Stimulated activated CD4-positive, alpha-beta T cell treated with anti-CD3 and anti-CD28 coated beads, Interleukin-12 subunit alpha, Interleukin-12 subunit beta, amount 100 ng/mL, for 4 hours (primary cell): ENCODE data around the gene PTCD2.
A peak's percentile ranks its signal among the peaks of the same experiment; 100 is the strongest.
"Not testable (repeated sequence)": the region's sequence is repeated elsewhere in the genome, so short reads cannot be mapped to it uniquely, and the experiment has no call there.

ENCODE experiments used
- DNase-seq: peaks from one replicate; pipeline ENCODE4 v3.0.0-alpha.2; 2020

PTCD2 gene

GRCh38 chr5:72298136-72298535 is 22.0 kb upstream of the PTCD2 start:
- DNase-seq = not testable (repeated sequence)

DNA sequence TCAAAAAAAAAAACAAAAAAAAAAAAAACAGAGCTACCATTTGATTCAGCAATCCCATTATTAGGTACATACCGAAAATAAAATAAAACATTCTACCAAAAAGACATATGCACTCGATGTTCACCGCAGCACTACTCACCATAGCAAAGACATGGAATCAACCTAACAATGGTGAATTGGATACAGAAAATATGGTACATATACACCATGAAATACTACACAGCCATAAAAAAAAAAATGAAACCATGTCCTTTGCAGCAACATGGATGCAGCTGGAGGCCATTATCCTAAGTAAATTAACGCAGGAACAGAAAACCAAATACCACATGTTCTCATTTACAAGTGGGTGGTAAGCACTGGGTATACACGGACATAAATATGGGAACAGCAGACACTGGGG is 21.5 kb upstream of the PTCD2 start:
- no peak for DNase-seq

- DNase-seq = no peak
Measured at GRCh38 chr5:72300590-72301339, 19.4 kb upstream of the PTCD2 start.

DNA sequence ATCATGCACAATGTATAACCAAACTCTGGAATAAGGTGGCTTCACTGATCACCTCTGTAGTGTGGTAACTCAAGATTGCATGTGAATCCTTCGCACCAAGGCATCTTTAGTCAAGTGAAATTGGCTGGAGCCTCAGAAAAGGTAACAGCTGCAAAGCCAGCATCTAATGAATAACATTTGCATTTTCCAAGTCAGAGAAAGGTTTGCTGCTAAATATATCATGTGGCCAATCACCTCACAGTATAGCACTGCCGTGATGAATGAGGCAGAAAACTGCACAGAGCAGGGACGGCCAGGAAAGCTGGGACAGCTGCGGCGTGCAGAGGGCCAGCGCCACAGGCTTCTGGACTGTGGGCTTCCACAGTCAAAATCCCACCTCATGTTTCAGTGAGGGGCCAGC is 18.6 kb upstream of the PTCD2 start:
- no peak for DNase-seq

GRCh38 chr5:72302171-72302570 is 18.0 kb upstream of the PTCD2 start:
- no peak for DNase-seq

DNA sequence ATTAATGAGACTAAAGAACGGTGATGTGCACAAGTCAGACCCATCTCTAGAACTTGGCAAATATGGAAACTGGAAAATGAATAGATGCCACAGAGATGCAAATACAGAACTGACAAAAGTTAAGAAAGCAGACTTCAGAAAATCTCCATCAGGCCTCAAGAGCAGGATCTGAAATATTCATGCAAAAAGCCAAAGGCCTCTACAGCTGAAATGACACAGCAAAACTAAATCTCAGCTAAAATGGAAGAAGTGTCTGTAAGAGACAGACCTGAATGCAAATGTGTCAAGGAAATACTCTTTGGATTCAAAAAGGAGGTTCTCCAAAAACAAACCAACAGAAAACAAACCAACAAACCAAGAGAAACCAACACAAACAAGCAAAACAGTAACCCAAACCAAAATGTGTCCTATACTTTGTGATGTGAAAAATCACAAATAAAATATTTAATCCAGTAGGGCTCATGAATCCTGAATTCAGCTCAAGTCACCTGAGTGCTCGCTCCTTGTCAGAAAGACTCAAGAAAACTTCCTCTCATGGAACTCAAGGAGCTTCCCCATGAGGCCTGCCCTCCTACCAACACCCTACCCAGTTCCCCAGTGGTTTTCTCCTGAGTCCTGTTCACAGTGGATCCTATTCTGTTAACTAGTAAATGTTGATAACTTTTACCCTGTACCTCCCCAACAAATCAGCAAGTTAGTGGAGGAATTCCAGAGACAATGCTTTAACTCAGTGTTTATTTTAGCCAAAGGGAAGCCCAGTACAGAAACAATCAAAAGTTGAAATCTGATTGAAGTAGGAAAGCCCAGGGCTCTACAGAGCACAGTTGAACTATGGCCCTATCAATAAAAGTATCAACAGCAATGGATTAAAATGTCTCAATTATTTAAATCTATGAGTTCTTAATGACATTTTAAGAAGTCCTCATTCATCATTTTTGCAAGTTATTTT is 14.7 kb upstream of the PTCD2 start:
- no peak for DNase-seq

DNA sequence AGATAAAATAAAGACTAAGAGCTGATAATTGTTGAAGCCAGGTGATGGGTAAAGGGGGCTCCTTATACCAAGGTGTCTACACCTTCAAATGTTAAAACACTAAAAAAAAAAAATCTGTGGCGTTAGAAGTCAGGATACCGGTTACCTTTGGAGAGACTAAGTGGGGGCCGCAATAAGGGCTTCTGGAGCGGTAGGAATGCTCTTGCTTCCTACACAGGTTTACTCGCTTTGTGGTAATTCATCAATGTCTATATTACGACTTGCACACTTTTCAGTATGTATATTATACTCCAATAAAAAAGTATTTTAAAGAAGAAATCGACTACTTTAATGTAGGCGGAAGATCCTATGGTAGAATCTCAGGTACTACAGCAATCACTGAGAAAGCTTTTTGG is 12.6 kb upstream of the PTCD2 start:
- no peak for DNase-seq

DNA sequence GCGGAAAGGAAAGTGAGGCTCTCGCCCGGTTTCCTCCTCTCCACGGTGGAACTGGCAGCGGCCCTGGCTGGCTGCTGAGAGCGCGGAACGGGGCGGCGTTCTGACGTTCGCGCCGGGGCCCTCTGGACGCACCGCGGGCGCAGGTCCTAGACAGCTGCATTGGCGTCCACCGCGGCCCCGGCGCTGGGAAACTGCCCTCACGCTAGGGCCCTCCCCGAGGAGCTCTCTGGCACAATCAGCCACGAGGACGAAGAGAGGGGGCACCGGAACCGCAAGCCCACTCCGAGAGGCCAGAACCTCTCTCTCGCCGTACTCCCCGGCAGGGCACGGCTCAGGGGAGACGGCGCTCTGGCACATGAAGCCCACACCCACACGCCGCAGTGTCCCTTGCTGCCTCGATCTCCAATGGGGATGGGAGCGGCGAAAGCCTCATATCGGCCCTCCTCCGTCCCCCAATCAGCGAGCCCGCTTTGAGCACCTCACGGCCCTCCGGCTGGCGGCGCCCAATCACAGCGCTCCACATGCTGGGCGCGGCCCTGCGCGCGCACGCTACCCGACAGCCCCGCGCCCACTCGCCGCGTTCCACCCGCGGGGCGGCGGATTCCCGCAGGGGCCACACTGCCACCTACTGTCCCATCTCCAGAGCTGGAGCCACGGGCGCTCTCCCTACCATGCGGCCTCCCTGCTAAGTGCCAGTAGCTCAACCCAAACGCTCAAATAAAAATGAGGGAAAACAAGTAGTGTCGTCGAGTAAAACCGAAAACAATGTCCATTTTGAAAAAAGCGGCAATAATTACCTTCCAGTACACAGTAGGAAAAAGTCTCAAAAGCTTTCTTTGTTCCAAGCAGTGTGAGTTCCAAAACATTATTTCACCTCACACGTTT is 12.0 kb upstream of the PTCD2 start:
- peak; percentile 94 for DNase-seq

DNA sequence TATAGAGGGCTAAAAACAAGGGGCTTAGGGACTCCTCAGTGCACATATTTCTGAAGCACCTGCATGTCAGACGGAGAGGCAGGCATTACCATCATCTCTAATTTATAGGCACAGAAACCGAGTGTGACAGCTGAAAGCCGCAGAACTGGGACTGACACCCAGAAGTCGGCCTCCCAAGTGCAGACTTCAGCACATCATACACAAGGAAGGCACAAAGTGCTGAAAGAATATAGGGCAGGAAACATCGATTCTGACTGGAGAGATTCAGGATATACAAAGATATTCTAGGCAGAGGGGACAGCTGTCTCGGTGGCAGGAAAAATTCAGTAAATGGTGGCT is 11.4 kb upstream of the PTCD2 start:
- DNase-seq = no peak

- DNase-seq = no peak
Measured at GRCh38 chr5:72313141-72313540, 7.0 kb upstream of the PTCD2 start.

DNA sequence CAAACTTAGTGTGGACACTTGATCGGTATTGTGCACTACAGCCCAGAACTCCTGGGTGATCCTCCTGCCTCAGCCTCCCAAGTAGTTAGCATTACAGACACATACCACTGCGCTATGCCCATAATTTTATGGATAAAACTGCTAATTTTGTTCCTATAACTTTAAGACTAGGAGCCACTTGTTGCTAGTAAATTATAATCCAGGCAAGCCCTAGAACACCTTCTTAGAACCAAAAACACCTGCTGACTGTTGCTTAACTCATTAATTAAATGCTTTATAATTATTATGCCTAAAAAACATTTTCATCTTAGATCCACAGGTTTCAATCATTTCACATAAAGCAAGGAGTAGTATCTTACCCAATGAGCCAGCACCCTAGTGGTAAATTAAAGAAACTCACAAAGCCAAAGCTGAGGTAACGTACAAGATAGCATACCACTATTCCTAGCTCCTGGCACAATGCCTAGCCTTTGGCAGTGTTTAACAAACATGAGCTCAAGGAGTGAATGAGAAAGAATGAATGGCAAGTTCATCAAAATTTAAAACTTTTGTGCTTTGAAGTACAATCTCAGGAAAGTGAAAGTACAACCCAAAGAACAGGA is 5.5 kb upstream of the PTCD2 start:
- DNase-seq = no peak

GRCh38 chr5:72319435-72319975 is 668 bp upstream of the PTCD2 start:
- peak; percentile 39 for DNase-seq

- no peak for DNase-seq
Measured at GRCh38 chr5:72324189-72324825, 4.1 kb downstream of the PTCD2 start.

GRCh38 chr5:72325566-72326305 is 5.6 kb downstream of the PTCD2 start:
- no peak for DNase-seq

GRCh38 chr5:72326306-72326649 is 6.1 kb downstream of the PTCD2 start:
- no peak for DNase-seq

DNA sequence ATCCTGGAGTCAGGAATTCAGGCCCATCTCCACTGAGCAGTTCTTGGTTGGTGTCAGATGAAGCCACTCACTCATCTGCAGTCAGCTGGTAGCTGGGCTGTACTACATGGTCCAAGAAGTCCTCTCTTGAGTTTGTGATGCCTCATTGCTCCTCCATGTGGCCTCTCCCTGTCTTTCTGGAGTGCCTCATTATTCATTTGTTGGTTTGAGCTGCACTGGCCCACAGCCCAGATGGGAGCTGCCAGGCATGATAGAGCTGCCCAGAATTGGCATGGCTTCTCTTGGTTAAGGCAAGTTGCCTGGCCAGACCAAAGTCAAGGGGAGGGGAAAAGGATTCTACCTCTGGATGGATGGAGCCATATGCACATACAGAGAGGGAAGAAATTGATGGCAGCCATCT is 8.0 kb downstream of the PTCD2 start:
- no peak for DNase-seq

- no peak for DNase-seq
Measured at GRCh38 chr5:72330712-72331111, 10.5 kb downstream of the PTCD2 start.

GRCh38 chr5:72337159-72337558 is 17.0 kb downstream of the PTCD2 start:
- no peak for DNase-seq

GRCh38 chr5:72338689-72339209 is 18.6 kb downstream of the PTCD2 start:
- DNase-seq = no peak

GRCh38 chr5:72346398-72346797 is 26.2 kb downstream of the PTCD2 start:
- DNase-seq = no peak

- no peak for DNase-seq
Measured at GRCh38 chr5:72347801-72348308, 27.7 kb downstream of the PTCD2 start.
